ENCODE data around the gene DUS2. TPM values are rescaled to one million over a fixed set of nuclear protein-coding genes. Genes with fewer than 3 reads are reported as not detected.
A peak's percentile ranks its signal among the peaks of the same experiment; 100 is the strongest.
"Not testable (repeated sequence)": the region's sequence is repeated elsewhere in the genome, so short reads cannot be mapped to it uniquely, and the experiment has no call there.

The DUS2 gene
- total and polyA plus RNA-seq, 2 of the 8 experiments (the other 6 are each of a cell fraction or from before 2014, with no cell fraction given): 17.2 to 27.0 TPM

GRCh38 chr16:68120496-68120895 lies 97.4 kb downstream of the DUS2 start:
- H4K5ac ChIP-seq (ENCODE audit: insufficient read length, low read depth, low read length); H2BK15ac ChIP-seq (ENCODE audit: low read length); H3K4ac ChIP-seq (replicated peaks; ENCODE audit: insufficient read length, low read depth, low read length); H4K8ac ChIP-seq (ENCODE audit: extremely low read depth, insufficient read depth, low read length); H3K27ac ChIP-seq (ENCODE audit: low read depth, low read length); H3K27me3 ChIP-seq (replicated peaks in 1 of 4; ENCODE audit: control insufficient read depth in 3 of 4, extremely low read depth in 1 of 4, insufficient read depth in 3 of 4, low read length in 3 of 4); H3K4me3 ChIP-seq (ENCODE audit: extremely low read depth in 1 of 4, insufficient read depth in 2 of 4, low read depth in 3 of 4, low read length in 4 of 4); H3K14ac ChIP-seq (ENCODE audit: insufficient read length); H4K91ac ChIP-seq (replicated peaks; ENCODE audit: insufficient read length, low read length); H2BK120ac ChIP-seq (replicated peaks; ENCODE audit: low read depth, low read length); H3K36me3 ChIP-seq (ENCODE audit: control insufficient read depth in 2 of 4, insufficient read depth in 4 of 4, low read length in 3 of 4); H3K23me2 ChIP-seq (ENCODE audit: low read depth, low read length); H2AK5ac ChIP-seq (ENCODE audit: low read depth, low read length); H3K4me2 ChIP-seq (ENCODE audit: insufficient read depth in 1 of 2, low read depth in 2 of 2, low read length in 2 of 2); H2BK12ac ChIP-seq (ENCODE audit: low read depth, low read length); H3K56ac ChIP-seq (replicated peaks; ENCODE audit: insufficient read length, low read depth, low read length); H3K9me3 ChIP-seq (ENCODE audit: insufficient read depth in 2 of 2, low read depth in 1 of 2, low read length in 1 of 2); H3K4me1 ChIP-seq (replicated peaks in 1 of 4; ENCODE audit: control insufficient read depth in 3 of 4, insufficient read depth in 4 of 4, low read length in 3 of 4); H4K20me1 ChIP-seq (replicated peaks in 1 of 2; ENCODE audit: control insufficient read depth in 1 of 2, insufficient read depth in 2 of 2, low read length in 2 of 2); H3K23ac ChIP-seq (ENCODE audit: insufficient read length); H2AFZ ChIP-seq (ENCODE audit: low read length); H2BK20ac ChIP-seq (ENCODE audit: low read length); DNase-seq (ENCODE audit: low read depth in 1 of 2, low spot score in 2 of 2); H2BK5ac ChIP-seq (ENCODE audit: low read depth, low read length); H3K9ac ChIP-seq (replicated peaks in 1 of 4; ENCODE audit: extremely low read depth in 1 of 4, low read depth in 3 of 4, low read length in 3 of 4); H3K18ac ChIP-seq (ENCODE audit: extremely low read depth, low read length); FAIRE-seq: not testable (repeated sequence)
- peaks cover 0 to 73% of the 10 kb centered on the region in 2 experiments; a peak in 3 of 4 replicates for H3K79me2 ChIP-seq (ENCODE audit: control insufficient read depth in 1 of 2, insufficient read depth in 2 of 2, low read length in 2 of 2)
- TF ChIP-seq CEBPB (IDR thresholded peaks at IDR 0.05; ENCODE audit: low read depth, low read length): peak; percentile 60; the same call in 1 of the 2 replicates
- CTCF ChIA-PET (ENCODE audit: partially characterized antibody): interaction anchor here (0.8 to 1.8 kb wide), 3 partner anchors 26 to 109 kb away, joined by 3 to 8 read pairs (median 3); no protein-coding TSS in a partner anchor
- peaks cover 13% of the 10 kb centered on the region for H3K79me1 ChIP-seq (ENCODE audit: low read depth, low read length)
- WGBS, 2 experiments (ENCODE audit: extremely low coverage in 1 of 2, insufficient coverage in 1 of 2, insufficient read length in 1 of 2, insufficient replicate concordance in 2 of 2, low coverage in 1 of 2, low lambda C conversion rate in 2 of 2, missing lambda C conversion rate in 1 of 2): 97% methylated on average over 5 of the region's 5 CpGs; no CpG with 5 or more reads in 1 of the 2 experiments
- POLR2A ChIA-PET (ENCODE audit: partially characterized antibody): interaction anchor here (1.2 kb wide), 1 partner anchor 35 kb away, joined by 3 read pairs; no protein-coding TSS in a partner anchor

Data from H1 (cell line).